HG02943 (cell line): Measurements from ENCODE around the gene APCDD1.

ENCODE experiments used
- ATAC-seq: cut with Tn5 transposase; IDR thresholded peaks from one replicate; pipeline ENCODE4 v1.9.1; 2021; ENCODE audit warnings: mild to moderate bottlenecking, low read depth, moderate library complexity; ENCODE audit not compliant: unreplicated experiment

Gene APCDD1

DNA sequence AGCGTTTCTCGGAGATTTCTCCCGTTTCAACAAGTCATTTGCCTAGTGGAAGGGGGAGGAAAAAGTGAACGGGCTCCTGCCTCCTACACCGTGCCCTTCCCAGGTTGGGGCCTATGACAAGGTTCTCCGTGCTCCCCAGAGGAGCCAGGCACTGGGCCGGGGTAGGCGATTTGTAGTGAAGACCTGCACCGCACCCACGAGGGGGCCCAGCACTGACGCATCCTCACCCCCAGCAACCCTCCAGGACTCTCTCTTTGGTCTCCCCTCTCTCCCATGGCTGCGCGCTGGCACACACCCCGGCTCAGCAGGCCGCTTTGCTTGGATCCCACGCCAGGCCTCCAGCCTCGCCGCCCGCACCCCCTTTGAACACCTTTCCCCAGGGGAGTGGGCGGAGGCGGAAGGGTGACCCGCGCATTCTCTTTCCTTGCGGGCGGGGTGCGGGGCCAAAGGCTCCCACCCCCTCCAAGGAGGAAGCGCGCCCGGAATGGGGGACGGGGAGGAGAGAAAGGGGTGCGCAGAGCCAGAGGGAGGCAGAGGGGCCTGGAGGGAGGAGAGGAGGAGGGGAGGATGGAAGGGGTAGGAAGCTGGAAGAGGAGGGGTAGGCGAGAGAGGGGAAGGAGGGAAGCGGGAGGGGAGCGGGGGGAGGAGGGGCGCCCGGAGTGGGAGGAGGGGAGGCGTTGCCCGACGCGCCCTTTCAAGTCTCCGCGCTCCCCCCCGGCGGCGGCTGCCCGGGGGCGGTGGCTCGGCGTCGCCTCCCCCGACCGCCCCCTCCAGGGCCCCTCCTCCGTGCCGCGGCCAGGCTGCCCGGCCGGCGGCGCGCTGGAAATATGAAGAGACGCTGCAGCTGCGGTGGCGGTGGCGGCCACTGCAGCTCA lies at the start of gene APCDD1:
Gene APCDD1 (plus strand): TSS at position 830 of the 875 bp plus-strand sequence. CDS start 347 bp downstream, outside the sequence.
- no peak for ATAC-seq

DNA sequence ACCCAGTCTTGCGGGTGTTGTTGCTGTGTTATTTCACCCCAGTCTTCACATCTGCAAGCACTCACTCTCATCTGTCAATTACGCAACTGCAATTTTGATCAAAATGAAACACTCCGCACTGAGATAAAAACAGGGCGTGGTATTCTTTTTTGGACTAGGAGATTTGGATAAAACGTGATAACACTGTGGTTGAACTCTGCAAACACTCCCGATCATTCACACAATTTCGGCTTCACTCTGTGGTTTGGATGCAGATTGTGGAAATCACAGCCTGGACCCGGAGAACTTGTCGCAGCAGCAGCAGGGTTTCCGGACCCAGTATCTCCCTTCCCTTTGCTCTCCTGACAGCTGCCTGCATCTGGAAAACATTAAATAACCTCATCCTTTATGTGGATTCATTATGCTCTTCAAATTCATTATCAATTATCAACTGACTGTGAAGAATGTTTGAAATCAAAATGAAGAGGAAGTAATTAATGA lies 49.4 kb upstream of the APCDD1 start:
- no peak for ATAC-seq

DNA sequence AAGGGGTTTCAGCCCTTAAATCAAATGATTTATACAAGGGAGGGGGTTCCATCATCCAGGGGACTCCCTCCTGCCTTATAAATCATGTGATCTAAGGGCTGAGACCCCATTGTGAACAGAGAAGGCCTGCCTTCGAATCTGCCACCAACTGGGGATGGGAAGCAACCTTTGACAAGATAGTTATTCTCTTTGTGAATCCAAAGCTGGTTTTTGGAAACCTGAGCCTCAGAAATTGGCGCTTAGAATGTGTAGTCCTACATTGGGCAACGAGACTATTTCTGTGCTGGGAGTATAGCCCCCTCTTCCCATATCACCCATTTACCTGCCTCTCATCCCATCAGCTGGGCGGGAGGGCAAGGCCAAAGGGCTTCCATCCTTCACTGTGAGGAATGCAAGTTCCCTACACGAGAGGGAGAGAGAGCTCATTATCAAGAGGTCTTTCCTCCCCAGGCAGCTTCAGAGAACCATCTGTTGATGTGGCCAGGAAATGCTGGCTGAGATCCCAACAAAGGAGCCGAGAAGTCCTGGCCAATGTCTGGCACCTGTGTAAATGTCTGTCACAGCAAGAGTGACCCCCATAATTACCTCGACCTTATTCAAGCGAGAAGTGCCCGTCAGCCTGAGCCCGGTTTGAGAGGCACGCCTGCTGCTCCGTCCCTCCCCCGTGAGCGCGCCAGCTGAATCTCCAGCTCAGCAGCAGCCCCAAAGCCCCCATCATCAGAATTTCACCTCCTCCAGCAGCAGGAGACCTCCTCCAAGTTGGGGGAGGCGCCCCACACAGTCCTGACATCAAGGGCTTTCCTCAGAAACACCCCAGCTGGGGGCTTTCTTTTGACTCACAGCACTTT lies 48.4 kb upstream of the APCDD1 start:
- no peak for ATAC-seq

DNA sequence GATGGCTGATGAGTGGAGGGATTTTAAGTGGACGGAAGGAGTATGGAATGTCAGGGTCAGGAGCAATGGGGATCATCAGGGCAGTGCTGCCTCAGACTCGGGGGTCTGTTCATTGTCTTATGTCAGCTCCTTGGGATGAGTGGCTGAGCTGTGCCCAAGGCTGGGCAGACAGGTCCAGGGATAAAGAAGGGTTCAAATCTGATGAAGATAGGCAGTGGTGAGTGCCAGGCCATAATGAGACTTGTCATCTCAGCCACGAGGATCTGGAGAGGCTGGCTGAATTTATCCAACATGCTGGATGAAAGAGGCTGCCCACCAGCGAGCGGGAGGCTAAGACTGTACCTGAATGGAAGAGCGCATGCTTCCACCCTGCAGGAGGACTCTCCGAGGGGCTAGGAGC lies 46.3 kb upstream of the APCDD1 start:
- ATAC-seq = no peak

DNA sequence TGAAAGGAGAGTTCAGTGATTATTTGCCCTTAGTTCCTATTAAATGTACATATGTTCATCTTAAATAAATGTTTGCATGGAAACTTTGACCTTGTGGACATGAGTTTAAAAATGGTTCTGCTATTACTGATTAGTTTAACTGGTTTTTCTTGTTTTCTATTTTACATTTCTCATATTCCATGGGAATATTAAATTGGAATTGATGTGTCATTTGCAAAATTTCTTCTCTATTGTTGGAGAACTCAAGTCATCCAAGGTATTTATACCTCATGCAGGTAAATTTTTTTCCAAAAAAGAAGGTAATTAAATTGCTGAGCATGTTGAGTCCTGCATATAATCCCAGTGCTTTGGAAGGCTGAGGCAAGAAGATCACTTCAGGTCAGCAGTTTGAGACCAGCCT lies 45.4 kb upstream of the APCDD1 start:
- no peak for ATAC-seq

DNA sequence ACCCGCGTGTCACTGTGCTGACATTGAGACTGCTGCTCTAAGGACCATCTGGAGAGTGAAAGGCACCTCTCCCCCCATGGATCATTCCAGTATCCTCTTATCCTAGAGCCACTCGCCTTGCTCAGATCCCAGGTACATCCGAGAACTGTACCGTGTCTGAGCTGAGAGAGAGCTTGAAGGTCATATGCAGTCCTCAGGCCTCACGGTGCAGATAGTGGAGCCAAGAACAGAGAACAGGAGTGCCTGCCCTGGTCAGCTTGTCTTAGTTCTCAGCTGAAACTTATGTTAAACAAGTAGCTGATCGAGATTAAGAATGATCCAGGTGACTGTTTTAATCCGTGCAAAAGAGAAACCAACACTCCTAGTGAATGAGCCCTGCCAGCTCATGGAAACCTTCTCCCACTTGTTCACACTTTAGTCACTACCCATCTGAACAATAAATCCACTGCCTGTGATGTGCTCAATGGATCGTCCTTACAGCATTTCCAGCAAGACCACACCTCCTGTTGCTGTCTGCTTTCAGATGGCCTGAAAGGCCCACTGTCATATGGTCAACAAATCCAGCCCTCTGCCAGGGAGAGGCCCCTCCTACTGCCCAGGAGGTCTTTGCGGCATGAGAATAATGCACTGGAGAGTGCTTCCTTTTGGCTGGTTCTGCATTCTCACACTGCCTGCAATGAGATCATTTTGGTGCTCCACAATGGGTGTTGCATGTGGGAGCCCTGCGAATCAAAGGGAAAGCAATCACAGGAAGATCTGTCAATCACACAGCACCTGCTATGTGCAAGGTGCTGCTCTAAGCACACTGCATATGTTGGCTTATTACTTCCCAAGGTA lies 43.7 kb upstream of the APCDD1 start:
- ATAC-seq = no peak

DNA sequence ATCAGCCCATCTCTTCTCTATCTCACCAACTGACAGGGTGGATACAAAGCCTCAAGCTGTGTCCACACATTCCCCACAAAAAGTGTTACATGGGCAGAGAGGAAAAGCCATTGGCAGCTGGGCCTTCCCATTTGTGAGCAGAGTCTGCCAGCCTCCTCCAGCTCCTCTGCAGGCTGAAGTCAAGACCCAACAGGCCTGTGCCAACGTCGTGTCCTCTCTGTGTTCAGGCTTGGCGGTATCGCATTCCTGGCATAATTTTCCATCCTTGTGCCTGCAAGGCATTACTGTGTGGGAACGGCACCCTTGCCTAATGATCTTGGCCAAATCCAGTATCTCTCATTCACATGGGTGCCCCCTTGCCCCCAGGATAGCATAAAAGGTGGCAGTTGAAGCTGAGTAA lies 41.5 kb upstream of the APCDD1 start:
- ATAC-seq = no peak

DNA sequence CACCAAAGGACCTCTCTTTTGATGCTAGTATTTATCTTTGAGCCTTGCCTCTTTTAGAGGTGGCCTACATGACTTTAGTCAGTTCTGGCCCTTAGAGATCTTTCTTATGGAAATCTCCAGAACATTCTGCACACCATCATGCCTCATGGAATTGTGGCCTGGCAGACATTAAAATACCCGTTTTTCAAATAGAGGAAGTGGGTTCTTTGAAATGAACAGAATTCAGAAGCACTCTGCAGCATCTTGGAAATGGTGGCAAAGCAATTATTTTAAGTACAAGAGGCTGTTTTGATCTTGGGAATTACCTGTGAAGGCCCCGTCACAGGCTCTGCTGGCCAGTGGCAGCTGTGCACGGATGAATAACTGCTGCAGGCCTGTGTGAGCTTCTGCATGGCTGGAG lies 40.7 kb upstream of the APCDD1 start:
- no peak for ATAC-seq

DNA sequence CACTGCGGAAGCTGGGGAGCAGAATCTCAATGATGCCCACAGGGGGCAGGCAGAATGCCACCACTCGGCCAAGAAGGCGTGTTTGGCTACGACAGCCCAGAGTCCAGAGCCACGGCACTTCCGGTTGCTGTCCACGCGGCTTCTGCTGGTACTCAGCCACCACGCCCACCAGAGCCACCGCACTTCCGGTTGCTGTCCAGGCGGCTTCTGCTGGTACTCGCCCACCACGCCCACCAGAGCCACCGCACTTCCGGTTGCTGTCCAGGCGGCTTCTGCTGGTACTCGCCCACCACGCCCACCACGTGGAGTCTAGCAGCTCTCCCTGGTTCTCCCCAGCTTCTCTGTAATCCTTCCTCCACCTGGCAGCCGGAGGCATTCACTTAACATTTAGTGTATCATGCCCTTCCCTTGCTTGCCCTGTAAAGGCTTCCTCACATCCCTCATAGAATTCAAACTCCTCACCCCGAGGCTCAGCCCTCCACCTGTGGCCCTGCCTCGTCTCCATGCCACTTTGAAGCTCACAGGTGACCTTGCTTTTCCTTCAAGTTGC lies 40.1 kb upstream of the APCDD1 start:
- ATAC-seq = no peak

DNA sequence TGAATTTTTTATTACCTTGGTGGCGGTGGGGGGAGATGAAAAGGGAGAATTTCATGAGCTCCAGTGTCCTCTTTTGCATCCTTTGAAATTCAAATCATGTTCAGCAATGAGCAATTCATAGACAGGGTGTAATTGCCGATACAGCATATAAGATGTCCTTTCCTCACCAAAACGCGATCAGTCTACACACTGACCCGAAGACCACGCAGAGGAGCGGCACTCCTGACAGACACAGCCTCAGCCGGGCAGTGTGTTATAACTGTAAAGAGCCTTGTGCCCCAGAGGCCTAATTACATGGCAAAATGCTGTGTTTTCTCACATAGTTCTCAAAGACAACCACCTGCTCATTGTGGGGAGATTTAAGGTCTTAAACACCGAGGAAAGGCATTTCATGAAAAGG lies 38.4 kb upstream of the APCDD1 start:
- no peak for ATAC-seq

DNA sequence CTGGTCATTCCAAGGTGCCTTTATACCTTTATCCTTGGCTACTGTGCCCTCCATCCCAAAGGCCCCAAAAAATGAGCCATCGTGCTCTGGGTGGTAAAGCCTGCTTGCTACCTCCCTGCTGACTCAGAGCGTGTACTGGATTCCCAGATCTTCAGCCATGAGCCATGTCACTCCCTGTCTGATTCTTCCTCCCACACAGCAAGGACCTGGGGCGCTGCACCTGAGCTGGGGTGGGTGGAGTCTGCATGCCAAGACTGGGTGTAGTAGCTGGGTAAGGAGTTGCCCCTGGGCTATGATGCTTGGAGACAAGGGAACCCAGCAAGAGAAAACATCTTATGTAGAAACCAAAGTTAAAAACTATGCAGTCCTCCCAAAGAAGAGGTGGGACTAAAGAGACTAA lies 37.2 kb upstream of the APCDD1 start:
- ATAC-seq = no peak

DNA sequence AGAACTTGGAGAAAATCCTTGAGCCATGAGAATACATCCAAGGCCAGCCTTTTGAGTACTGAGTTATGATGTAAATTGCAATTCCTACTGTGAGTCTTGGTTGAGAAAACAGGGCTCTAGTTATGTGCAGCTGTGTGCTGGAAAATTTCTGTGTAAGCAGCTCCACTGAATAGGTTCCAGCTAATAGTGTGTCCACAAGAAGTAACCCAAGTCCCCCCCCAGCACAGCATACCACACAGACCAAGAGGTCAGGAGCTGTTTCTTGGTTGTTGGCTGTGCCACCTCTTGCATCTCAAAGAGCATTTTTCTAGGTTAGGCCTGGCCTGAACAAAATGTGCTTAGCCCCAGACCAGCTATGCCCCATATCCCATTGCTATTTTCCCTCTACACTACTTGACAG lies 36.8 kb upstream of the APCDD1 start:
- no peak for ATAC-seq

DNA sequence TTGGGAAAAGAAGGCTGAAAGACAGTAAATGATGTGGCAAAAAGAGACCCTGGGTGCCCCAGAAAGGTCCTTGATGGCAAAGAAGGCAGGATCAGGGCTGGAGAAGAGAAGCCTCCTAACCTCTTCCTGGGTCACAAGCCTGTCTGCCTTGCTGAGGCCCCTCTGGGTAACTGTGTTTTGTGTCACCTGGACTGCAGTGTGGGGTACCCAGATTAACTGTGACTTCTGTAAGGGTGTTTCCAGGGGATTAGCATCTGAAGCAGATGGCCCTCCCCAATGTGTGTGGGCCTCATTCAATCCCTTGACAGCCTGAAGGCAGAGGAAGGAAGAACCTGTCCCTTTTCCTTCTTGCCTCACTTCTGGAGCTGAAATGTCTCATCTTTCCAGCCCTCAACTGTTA lies 35.6 kb upstream of the APCDD1 start:
- no peak for ATAC-seq

DNA sequence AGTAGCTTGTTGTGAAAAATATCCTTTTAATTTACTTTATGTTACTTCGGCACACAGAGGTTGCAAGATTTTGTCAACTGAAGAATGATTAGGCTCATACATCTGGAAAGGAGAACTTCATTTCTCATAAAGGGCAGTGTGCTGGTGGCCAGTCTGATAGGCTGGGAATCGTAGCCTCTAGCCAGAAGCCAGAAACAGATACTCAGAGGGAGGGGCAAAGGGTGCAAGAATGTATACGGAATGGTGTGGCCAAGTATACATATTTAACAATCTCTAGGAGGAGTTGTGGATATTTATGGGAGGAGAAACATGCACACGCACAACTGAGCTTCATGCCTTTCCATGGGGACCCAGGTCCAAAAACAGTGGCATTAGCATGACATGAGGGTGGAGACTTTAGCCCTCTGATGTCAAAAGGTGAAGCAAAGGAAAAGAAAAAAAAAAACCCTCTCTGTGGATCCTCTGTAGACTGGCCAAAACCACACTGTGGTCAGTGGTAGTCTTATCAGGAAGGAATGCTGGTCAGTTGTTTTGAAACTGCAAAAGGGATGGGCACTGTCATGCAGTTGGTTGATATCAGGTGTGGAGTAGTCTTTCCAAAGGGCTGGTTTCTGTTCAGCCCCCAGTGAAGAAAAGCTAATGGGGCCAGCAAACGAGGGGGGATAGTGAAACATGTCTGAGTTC lies 34.9 kb upstream of the APCDD1 start:
- ATAC-seq = no peak

DNA sequence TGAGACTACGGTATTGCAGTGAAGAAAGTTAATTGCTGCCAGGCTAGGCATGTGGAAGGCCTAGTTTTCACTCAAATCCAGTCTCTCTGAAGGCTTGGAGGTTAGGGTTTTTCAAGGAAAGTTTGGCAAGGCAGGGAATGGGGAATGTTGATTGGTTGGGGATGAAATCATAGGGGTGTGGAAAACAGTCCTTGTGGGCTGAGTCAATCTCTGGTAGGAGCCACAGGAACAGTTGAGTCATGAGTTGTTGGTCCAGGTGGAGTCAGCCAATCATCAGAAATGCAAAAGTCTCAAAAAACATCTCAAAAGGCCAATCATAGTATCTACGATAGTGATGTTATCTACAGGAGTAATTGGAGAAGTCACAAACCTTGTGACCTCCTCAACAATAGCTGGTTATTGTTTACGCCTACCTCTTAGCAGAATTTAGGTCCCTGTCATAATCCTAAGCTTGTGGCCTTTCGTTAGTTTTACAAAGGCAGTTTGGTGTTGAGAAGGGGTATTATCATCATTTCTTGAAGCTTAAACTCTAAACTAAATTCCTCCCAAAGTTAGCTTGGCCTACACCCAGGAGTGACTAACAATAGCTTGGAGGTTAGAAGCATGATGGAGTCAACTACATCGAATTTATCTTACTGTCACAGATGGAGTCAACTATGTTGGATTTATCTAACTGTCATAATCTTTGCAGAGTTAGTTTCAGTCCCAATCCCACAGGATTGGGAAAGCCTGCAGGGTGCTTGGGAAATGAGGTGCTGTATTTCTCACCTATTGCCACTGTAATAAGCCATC lies 33.7 kb upstream of the APCDD1 start:
- no peak for ATAC-seq

DNA sequence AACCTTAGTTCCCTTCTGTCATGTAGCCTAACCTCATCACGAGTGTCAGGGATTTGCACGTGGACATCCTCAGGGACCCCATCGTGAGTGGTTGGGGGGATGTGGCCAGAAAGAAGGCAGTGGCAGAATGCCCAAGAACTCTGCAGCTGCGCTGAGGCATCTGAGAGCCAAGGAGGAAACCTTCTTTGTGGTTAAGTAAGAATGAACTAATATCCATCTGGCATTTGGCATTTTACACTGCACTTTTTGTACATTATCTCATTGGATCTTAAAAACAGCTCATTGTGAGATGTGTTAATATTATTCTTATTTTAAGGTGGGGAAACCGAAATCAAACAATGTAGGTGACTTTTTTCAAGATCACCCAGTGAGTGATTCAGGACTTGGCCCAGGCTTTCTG lies 32.6 kb upstream of the APCDD1 start:
- no peak for ATAC-seq

DNA sequence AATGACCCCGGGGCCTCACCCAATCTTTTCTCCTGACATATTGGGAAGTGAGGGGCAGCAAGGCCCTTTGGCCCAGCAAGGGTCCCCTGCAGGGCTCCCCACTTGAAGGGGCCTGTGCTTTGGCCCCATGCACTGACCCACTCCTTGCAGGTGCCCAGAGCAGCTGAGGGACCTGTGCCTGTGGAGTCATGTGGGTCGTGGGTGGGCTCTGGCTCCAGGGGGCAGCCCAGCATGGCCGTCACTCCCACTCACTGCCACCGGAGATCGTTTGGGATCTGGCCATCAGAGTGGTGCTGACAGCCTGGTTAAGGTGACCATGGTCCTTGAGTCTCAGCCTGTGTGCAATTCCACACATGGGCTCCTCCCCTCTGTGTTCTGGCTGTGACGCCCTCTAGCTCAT lies 31.7 kb upstream of the APCDD1 start:
- ATAC-seq = no peak

DNA sequence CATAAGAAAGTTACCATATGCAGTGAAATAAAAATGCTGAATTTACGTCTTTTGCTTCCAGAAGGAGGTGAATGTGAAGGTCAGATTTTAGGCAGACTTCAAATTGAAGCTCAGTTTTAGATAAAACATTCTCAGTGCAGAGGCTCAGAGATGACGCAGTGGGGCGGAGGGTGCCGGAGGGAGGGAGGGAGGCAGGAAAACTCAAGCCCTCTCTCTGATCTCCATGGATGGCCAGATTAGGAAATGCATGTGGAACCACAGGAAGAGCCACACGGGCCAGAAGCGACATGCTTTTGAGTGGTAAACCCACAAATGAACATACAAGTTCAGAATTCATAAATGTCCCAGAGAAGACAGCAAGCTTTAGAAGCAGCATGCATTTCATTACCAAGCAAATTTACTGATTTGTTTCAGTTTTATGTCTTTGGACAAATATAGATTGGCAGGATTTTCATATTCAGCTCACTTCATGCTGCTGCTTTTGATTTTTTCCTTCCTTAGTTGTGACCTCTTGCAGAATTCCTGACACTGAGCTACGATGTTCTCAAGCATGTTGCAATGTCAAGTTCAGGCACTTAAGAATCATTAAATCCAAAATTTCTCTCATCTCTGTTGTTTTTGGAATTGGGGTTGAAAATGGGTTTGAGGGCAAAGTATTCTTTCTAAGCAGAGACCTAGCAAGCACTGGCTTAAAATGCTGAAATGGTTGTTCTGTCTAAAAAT lies 29.7 kb upstream of the APCDD1 start:
- ATAC-seq = no peak
